HG03064 (cell line): ENCODE results near the gene GXYLT1.
A peak's percentile ranks its signal among the peaks of the same experiment; 100 is the strongest.
"Not testable (repeated sequence)": the region's sequence is repeated elsewhere in the genome, so short reads cannot be mapped to it uniquely, and the experiment has no call there.

ENCODE experiments used
- ATAC-seq: cut with Tn5 transposase; IDR thresholded peaks from one replicate; pipeline ENCODE4 v1.9.1; 2021; ENCODE audit warnings: low read depth; ENCODE audit not compliant: unreplicated experiment

Gene GXYLT1, protein sequence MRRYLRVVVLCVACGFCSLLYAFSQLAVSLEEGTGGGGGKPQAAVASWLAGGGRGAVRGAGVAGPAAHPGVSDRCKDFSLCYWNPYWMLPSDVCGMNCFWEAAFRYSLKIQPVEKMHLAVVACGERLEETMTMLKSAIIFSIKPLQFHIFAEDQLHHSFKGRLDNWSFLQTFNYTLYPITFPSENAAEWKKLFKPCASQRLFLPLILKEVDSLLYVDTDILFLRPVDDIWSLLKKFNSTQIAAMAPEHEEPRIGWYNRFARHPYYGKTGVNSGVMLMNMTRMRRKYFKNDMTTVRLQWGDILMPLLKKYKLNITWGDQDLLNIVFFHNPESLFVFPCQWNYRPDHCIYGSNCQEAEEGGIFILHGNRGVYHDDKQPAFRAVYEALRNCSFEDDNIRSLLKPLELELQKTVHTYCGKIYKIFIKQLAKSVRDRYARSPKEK

DNA sequence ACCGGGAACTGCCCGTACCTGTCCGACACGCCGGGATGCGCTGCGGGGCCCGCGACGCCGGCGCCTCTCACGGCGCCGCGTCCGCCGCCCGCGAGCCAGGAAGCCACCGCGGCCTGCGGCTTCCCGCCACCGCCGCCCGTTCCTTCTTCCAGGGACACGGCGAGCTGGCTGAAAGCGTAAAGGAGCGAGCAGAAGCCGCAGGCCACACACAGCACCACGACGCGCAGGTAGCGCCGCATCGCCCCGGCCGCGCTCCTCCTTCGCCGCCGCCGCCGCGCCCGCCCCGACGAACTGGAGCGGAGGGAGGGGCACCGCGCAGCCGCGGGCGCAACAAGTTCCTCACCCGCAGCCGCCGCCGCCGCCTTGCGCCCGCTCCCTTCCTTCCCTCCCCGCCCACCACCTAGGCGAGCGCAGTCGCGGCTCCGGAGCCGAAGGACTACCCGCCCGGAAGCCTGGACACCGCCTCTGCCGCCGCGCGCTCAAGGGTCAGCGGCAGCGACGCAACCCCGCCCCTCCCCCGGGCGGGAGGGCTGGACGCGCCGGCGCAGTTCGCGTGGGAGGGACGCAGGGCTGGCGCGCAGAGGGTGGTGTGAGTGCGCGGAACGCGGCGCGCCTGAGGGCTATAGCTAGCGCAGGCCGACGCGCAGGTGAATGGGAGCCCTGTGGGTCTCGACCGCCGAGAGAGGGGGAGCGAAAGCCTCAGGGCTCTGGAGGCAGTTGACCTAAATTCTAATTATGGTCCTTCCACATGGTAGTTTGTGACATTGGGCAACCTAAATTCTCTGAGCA, at the start of gene GXYLT1:
Gene GXYLT1, minus strand, starts transcription at position 467 of the 789 bp plus-strand sequence. Its CDS starts 228 bp downstream, at position 239.
- ATAC-seq = peak; percentile 89

DNA sequence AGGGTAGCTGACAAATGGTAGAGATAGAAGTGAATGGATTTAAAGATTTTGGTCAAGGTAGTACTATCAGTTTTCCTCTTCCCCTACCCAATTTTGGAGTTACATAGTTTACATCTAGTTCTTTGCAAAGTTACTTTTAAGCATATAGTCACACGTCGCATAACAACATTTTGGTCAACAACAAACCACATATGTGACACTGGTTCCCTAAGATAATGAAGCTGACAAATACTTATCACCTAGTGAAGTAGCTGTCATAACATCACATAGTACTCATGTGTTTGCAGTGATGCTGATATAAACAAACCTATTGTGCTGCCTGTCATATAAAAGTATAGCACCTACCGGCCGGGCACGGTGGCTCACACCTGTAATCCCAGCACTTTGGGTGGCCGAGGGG, 48.0 kb upstream of the GXYLT1 start:
- ATAC-seq = no peak

- no peak for ATAC-seq
Measured at GRCh38 chr12:42192258-42192657, 47.6 kb upstream of the GXYLT1 start.

GRCh38 chr12:42190376-42190775, 45.7 kb upstream of the GXYLT1 start:
- ATAC-seq = no peak

- not testable (repeated sequence) for ATAC-seq
Measured at GRCh38 chr12:42188275-42188674, 43.6 kb upstream of the GXYLT1 start.

- ATAC-seq = no peak
Measured at GRCh38 chr12:42187799-42188198, 43.1 kb upstream of the GXYLT1 start.

GRCh38 chr12:42186793-42187192, 42.1 kb upstream of the GXYLT1 start:
- ATAC-seq = no peak

DNA sequence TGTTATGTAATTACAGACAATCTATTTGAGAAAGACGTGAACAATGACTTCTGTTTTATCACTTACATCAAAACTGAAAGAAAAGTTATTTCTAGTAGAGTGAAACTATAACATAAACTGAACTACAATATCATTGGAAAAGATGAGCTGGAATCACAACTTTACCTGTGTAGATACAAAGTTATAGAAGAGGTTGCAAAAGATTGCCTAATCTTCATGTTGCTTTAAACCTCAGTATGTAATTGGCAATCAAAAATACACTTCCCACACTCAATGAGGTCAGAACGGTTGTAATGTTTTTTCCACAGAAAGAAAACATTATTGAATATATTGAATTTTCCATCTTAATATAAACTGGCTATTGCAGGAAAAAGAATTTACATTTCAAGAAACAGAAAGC, 37.7 kb upstream of the GXYLT1 start:
- ATAC-seq = no peak

- ATAC-seq = no peak
Measured at GRCh38 chr12:42180990-42181596, 36.4 kb upstream of the GXYLT1 start.

GRCh38 chr12:42178101-42178500, 33.4 kb upstream of the GXYLT1 start:
- no peak for ATAC-seq

DNA sequence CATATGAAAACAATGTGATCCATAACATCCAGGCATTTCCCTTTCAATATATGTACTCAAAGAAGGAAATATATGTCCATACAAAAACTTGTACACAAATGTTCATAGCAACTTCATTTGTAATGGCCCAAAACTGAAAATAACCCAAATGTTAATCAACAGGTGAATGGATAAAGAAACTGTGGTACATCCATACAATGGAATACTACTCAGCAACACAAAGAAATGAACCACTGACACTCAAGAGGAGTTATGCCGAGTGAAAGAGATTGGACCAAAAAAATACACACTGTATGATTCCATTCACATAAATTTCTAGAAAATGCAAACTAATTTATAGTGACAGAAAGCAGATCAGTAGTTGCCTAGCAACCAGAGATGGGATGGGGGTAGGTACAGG, 30.3 kb upstream of the GXYLT1 start:
- no peak for ATAC-seq

- ATAC-seq = no peak
Measured at GRCh38 chr12:42173961-42174521, 29.4 kb upstream of the GXYLT1 start.

DNA sequence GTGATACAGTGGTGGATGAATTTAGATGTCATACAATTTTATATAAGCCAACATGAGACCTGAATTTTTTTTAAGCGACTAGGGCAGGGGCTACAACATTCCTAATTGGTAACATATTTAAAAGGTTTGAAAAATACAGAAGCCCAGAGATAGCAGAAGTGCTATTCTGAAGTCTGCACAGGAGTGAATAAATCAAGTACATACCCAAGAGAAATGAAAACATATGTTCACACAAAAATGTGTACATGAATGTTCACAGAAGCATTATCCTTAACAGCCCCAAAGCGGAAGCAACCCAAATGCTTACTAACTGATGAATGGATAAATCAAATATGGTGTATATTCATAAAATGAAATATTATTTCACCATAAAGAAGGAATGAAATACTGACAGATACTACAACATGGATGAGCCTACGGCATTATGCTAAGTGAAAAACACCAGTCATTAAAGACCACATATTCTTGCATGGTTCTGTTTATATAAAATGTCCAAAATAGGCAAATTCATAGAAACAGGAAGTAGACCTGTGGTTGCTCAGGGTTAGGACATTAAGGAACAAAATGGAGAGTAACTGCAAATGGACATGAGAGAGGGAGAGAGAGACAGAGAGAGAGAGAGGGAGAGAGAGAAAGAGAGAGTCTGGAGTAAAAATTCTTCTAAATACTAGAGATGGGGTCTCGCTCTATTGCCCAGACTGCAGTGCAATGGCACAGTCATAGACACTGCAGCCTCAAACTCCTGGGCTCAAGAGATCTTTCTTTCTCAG, 28.0 kb upstream of the GXYLT1 start:
- ATAC-seq = no peak

DNA sequence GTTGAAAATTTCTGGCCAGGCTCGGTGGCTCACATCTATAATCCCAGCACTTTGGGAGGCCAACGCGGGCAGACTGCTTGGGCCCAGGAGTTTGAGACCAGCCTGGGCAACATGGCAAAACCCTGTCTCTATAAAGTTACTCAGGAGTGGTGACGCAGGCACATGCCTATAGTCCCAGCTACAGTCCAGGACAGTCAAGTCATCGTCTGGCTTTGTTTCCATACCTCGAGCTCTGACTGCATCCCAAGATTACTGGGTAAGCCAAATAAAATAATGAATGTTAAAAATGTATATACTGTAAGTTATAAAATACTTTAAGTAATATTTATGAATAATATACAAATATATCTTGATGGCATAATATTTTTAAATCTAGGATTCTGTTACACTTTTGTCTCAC, 23.0 kb upstream of the GXYLT1 start:
- ATAC-seq = no peak

DNA sequence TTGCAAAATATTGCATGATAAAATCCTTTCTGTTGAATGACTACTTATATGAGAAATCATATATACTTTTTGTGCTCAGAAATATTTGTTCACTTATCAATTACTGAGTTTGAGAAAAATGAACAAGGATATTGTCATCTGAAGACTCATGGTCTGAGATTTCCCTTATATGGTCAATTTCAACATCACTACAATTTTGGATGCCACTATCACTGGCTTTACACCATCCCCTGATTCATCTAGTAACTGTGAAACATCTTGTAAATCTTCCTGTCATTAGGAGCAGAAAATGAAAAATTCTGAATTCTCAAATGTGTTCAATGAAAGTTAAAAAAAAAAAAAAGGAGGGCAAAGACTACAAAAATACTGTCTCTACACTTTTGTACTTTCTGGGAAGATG, 21.8 kb upstream of the GXYLT1 start:
- no peak for ATAC-seq

DNA sequence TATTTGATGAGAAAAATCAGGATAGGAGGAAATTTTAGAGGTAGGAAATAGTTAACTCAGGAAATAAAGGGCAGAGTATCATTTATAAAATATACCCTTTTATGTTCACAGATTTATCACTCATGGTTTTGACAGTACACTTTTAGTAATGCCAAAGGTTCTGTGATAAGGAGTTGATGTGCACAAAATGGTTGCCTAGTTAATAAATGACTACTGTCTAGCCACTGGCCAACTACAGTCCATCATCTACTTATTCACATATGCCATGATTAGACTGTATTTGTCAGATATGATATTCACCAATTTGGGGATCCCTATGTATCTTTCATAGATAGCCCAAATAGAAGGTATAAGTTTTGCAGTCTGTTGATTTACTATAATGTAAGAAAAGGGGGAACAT, 19.2 kb upstream of the GXYLT1 start:
- ATAC-seq = no peak

DNA sequence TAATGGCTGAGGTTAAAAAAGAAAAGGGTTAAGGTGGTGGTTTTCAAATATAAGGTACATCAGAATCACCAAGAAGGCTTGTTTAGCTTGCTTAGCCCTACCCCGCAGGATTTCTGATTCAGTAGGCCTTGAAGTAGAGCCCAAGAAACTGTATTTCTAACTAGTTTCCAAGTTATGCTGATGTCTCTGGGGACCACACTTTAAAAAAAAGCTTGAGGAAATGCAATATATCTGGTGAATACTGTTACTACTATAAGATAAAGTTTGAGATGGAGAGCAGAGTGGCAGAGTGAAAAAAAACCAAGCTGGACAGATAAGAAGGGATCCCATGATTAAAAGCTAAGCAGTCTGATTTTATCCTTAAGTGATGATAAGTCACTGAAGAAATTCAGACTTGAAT, 18.3 kb upstream of the GXYLT1 start:
- no peak for ATAC-seq

DNA sequence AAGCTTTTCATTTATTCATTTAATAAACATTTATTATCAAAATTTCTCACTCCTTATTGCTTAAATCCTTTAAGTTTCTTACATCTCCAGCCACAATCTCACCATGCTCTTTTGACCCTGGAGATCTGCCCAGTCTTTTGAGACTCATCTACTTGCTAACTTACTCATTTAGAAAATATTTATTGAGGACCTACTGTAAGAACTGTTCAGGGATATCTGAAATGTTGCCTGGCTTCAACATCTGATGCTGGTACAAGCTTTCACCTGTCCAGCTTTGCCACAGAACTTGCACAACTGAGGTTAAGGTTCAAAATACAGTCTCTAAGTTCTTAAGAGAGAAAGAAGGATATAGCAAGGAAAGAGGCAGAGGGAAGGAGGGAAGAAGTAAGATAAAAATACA, 17.5 kb upstream of the GXYLT1 start:
- no peak for ATAC-seq

- ATAC-seq = no peak
Measured at GRCh38 chr12:42161529-42161928, 16.9 kb upstream of the GXYLT1 start.

DNA sequence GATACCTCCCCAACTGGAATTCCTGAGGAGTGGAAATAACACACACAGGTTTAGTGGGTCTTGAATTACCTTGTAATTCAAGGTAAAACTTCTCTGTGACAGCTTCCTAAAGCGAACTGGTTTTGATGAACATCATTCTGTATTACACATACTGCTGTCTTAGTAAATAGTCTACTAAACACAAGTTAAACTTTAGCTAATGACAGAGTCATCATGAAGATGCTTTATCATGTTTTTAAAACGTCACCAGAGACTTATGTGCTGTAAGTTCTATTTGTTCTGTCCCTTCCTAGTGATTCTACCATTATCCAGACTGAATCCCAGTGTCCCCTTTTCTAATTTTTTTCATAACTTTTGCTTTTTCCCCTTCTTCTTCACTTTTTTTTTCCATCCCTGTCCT, 11.6 kb upstream of the GXYLT1 start:
- ATAC-seq = no peak
